ENCODE data around the gene PIM3.

PIM3 gene

GRCh38 chr22:49915610-49916009 is 45.0 kb upstream of the PIM3 start:
- no peak for TF ChIP-seq MYC (IDR thresholded peaks at IDR 0.05; ENCODE audit: low read depth, low read length)
- TF ChIP-seq CTCF (IDR thresholded peaks at IDR 0.05; ENCODE audit: low read depth, low read length), result no peak
- no peak for TF ChIP-seq POLR2A (IDR thresholded peaks at IDR 0.05; ENCODE audit: extremely low read depth, insufficient read length)
- H3K4me3 ChIP-seq (ENCODE audit: low read depth, low read length), result no peak overlapping the region
- DNase-seq (ENCODE audit: low read depth), result no peak

- no peak for TF ChIP-seq MAX (IDR thresholded peaks at IDR 0.05; ENCODE audit: low read depth, low read length)
- TF ChIP-seq CTCF (IDR thresholded peaks at IDR 0.05; ENCODE audit: low read depth, low read length), result no peak
- TF ChIP-seq POLR2A (IDR thresholded peaks at IDR 0.05; ENCODE audit: extremely low read depth, insufficient read length), result no peak
- TF ChIP-seq MYC (IDR thresholded peaks at IDR 0.05; ENCODE audit: low read depth, low read length), result no peak
- H3K4me3 ChIP-seq (ENCODE audit: low read depth, low read length), result no peak overlapping the region
- no peak for DNase-seq (ENCODE audit: low read depth)
Measured at GRCh38 chr22:49916831-49917230, 43.7 kb upstream of the PIM3 start.

- H3K4me3 ChIP-seq (ENCODE audit: low read depth, low read length), result peak within 1 kb of the TSS; percentile 60
- TF ChIP-seq POLR2A (IDR thresholded peaks at IDR 0.05; ENCODE audit: extremely low read depth, insufficient read length) (no peak), MYC (IDR thresholded peaks at IDR 0.05; ENCODE audit: low read depth, low read length) (no peak), MAX (IDR thresholded peaks at IDR 0.05; ENCODE audit: low read depth, low read length) (no peak), CTCF (IDR thresholded peaks at IDR 0.05; ENCODE audit: low read depth, low read length) (no peak)
- peak; percentile 97 for DNase-seq (ENCODE audit: low read depth)
Measured at GRCh38 chr22:49917974-49918910, 42.3 kb upstream of the PIM3 start, which contains the start of the genes ALG12 and CRELD2. Gene ALG12 (minus strand): TSS chr22:49918438. CDS start chr22:49913765, 4,673 bp downstream. Gene CRELD2 (plus strand): TSS chr22:49918634. CDS start chr22:49918770, 136 bp downstream.

- no peak for DNase-seq (ENCODE audit: low read depth)
- TF ChIP-seq CTCF (IDR thresholded peaks at IDR 0.05; ENCODE audit: low read depth, low read length) (no peak), MAX (IDR thresholded peaks at IDR 0.05; ENCODE audit: low read depth, low read length) (no peak), MYC (IDR thresholded peaks at IDR 0.05; ENCODE audit: low read depth, low read length) (no peak), POLR2A (IDR thresholded peaks at IDR 0.05; ENCODE audit: extremely low read depth, insufficient read length) (no peak)
- H3K4me3 ChIP-seq (ENCODE audit: low read depth, low read length), result peak overlapping the region; percentile 60
Measured at GRCh38 chr22:49918911-49919881, 41.4 kb upstream of the PIM3 start.

- no peak for DNase-seq (ENCODE audit: low read depth)
- no peak overlapping the region for H3K4me3 ChIP-seq (ENCODE audit: low read depth, low read length)
- TF ChIP-seq CTCF (IDR thresholded peaks at IDR 0.05; ENCODE audit: low read depth, low read length) (no peak), MYC (IDR thresholded peaks at IDR 0.05; ENCODE audit: low read depth, low read length) (no peak), MAX (IDR thresholded peaks at IDR 0.05; ENCODE audit: low read depth, low read length) (no peak), POLR2A (IDR thresholded peaks at IDR 0.05; ENCODE audit: extremely low read depth, insufficient read length) (no peak)
Measured at GRCh38 chr22:49920859-49921258, 39.7 kb upstream of the PIM3 start.

All from NB4 (cell line).